Liver (tissue), 3 donors: ENCODE results near the gene SPATA13.

Source experiments
- CTCF ChIP-seq: fragments of 150-350 bp; IDR thresholded peaks from 2 replicates; pipeline ENCODE4 v1.5.1; 2017; ENCODE audit warnings: improper control_type of control experiment, low read depth, low read length; ENCODE audit not compliant: missing input control
- FOXA2 ChIP-seq: IDR thresholded peaks from 2 replicates; pipeline ENCODE4 v1.6.1; 2016; ENCODE audit warnings: antibody characterized with exemption
- RAD21 ChIP-seq, 2 donors: IDR thresholded peaks; 2 replicates each; pipeline ENCODE4 v1.6.1; 2016; ENCODE audit warnings: antibody characterized with exemption in 2 of 2, mild to moderate bottlenecking in 2 of 2
- SP1 ChIP-seq: IDR thresholded peaks from 2 replicates; pipeline ENCODE4 v1.6.1; 2018; ENCODE audit warnings: antibody characterized with exemption, mild to moderate bottlenecking
- TF ChIP-seq, protein P1 (sequence below): IDR thresholded peaks from 2 replicates; pipeline ENCODE4 v1.6.1; 2016; ENCODE audit warnings: antibody characterized with exemption, mild to moderate bottlenecking
- TF ChIP-seq, protein P2 (sequence below): IDR thresholded peaks from 2 replicates; pipeline ENCODE4 v1.6.1; 2016; ENCODE audit warnings: antibody characterized with exemption
- donor health status: healthy.
- donor health status: healthy.

DNA sequence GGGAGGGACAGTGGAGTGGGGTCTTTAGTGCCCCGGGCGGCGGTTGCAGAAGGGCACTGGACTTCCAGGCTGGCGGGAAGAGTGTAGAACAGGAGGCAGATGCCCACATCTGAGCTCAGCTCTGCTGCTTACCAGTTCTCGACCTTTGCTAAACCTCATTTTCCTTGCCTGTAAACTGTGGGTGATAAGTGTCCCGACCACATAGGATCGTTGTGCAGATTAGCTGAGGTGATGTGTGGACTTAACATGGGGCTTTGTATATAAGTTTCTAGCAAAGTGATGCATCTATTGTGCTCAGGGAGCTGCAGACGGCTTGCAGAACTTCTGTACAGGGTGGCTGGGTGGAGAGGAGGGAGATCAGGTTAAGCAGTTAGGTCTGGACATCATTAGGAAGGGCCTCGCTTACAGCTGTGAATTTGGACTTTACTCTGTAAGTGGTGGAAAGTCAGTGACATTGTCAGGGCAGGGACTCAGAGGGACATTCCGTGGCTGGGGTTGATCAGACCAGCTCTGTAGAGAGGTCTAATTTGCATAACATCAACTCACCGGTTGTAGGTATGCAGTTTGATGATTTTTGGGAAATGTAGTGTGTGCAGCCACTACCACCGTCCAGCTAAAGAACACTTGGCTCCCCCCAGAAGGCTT is 70.0 kb downstream of the SPATA13 start:
- no peak for TF ChIP-seq SP1
- TF ChIP-seq, protein P1, sequence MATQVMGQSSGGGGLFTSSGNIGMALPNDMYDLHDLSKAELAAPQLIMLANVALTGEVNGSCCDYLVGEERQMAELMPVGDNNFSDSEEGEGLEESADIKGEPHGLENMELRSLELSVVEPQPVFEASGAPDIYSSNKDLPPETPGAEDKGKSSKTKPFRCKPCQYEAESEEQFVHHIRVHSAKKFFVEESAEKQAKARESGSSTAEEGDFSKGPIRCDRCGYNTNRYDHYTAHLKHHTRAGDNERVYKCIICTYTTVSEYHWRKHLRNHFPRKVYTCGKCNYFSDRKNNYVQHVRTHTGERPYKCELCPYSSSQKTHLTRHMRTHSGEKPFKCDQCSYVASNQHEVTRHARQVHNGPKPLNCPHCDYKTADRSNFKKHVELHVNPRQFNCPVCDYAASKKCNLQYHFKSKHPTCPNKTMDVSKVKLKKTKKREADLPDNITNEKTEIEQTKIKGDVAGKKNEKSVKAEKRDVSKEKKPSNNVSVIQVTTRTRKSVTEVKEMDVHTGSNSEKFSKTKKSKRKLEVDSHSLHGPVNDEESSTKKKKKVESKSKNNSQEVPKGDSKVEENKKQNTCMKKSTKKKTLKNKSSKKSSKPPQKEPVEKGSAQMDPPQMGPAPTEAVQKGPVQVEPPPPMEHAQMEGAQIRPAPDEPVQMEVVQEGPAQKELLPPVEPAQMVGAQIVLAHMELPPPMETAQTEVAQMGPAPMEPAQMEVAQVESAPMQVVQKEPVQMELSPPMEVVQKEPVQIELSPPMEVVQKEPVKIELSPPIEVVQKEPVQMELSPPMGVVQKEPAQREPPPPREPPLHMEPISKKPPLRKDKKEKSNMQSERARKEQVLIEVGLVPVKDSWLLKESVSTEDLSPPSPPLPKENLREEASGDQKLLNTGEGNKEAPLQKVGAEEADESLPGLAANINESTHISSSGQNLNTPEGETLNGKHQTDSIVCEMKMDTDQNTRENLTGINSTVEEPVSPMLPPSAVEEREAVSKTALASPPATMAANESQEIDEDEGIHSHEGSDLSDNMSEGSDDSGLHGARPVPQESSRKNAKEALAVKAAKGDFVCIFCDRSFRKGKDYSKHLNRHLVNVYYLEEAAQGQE: no peak
- no peak for TF ChIP-seq CTCF
- TF ChIP-seq, protein P2, sequence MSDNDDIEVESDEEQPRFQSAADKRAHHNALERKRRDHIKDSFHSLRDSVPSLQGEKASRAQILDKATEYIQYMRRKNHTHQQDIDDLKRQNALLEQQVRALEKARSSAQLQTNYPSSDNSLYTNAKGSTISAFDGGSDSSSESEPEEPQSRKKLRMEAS: no peak
- no peak for TF ChIP-seq FOXA2
- no peak for TF ChIP-seq RAD21 (IDR thresholded peaks at IDR 0.05)
